Globus pallidus (tissue), 1 donor: ENCODE data around the gene CD99L2.

Experiments used
- DNase-seq: peaks from one replicate; pipeline ENCODE4 v3.0.0-alpha.2; 2015; ENCODE audit warnings: low spot score

Gene CD99L2

GRCh38 chrX:150898343-150899190, at the start of gene CD99L2:
Gene CD99L2, minus strand, starts transcription at chrX:150898668. Its CDS starts 80 bp downstream, at chrX:150898588.
- peak; percentile 85 for DNase-seq

GRCh38 chrX:150944233-150944632, 45.8 kb upstream of the CD99L2 start:
- DNase-seq: no peak

GRCh38 chrX:150942942-150943594, 44.6 kb upstream of the CD99L2 start:
- no peak for DNase-seq

GRCh38 chrX:150941580-150941979, 43.1 kb upstream of the CD99L2 start:
- no peak for DNase-seq

GRCh38 chrX:150940844-150941495, 42.5 kb upstream of the CD99L2 start:
- no peak for DNase-seq

GRCh38 chrX:150936556-150936955, 38.1 kb upstream of the CD99L2 start:
- no peak for DNase-seq

- DNase-seq: no peak
These were observed 37.0 kb upstream of the CD99L2 start for GRCh38 chrX:150935467-150935866.

- DNase-seq: no peak
These were observed 36.0 kb upstream of the CD99L2 start for GRCh38 chrX:150934453-150934852.

- DNase-seq: no peak
These were observed 35.5 kb upstream of the CD99L2 start for GRCh38 chrX:150933945-150934350.

GRCh38 chrX:150929058-150929457, 30.6 kb upstream of the CD99L2 start:
- no peak for DNase-seq

GRCh38 chrX:150926791-150927190, 28.3 kb upstream of the CD99L2 start:
- no peak for DNase-seq

- no peak for DNase-seq
These were observed 27.8 kb upstream of the CD99L2 start for GRCh38 chrX:150926304-150926703.

- DNase-seq: no peak
These were observed 20.9 kb upstream of the CD99L2 start for GRCh38 chrX:150919401-150919800.

GRCh38 chrX:150913511-150913910, 15.0 kb upstream of the CD99L2 start:
- DNase-seq: no peak

- DNase-seq: no peak
These were observed 9.0 kb upstream of the CD99L2 start for GRCh38 chrX:150907474-150907873.

- no peak for DNase-seq
These were observed 8.2 kb upstream of the CD99L2 start for GRCh38 chrX:150906694-150907093.

GRCh38 chrX:150905293-150905692, 6.8 kb upstream of the CD99L2 start:
- no peak for DNase-seq

- no peak for DNase-seq
These were observed 4.6 kb upstream of the CD99L2 start for GRCh38 chrX:150903110-150903508.

GRCh38 chrX:150902434-150903109, 4.1 kb upstream of the CD99L2 start:
- no peak for DNase-seq

- peak; percentile 37 for DNase-seq
These were observed 806 bp upstream of the CD99L2 start for GRCh38 chrX:150899191-150899757.

GRCh38 chrX:150897421-150898320, 797 bp downstream of the CD99L2 start:
- DNase-seq: peak; percentile 38
